ENCODE measurements around the gene TAF1C. TPM values are rescaled to one million over a fixed set of nuclear protein-coding genes. Genes with fewer than 3 reads are reported as not detected.
A peak's percentile ranks its signal among the peaks of the same experiment; 100 is the strongest.

Gene TAF1C
- total and polyA plus RNA-seq, 2 of the 4 experiments (the other 2 are of a cell fraction): 7.3 to 35.5 TPM

DNA sequence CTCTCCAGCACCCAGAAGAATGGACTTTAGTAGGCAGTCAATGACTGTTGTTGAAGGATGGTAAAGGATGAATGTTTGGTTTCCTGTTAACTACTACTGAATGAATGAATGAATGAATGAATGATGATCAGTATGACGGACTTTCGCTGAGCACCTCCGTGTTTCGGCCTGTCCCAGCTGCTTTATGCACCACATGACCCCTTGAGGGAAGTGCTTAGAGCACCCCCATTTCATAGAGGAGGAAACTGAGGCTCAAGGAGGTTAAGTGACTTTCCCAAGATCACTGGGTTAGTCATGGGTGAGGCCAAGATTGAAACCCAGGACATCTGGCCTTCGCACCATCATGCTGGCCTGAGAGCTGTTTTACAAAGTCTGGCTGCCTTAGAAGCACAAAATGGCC, 46.1 kb upstream of the TAF1C start:
- H3K36me3 ChIP-seq (ENCODE audit: control insufficient read depth, insufficient read depth, low read length): no peaks in the 10 kb centered on the region
- 0 out of 2 replicates have a peak, but pooled peaks cover under 1% of the 10 kb centered on the region for H3K9me1 ChIP-seq (ENCODE audit: insufficient read depth, low read length)
- no peak overlapping the region for H3K23ac ChIP-seq (ENCODE audit: low read depth, low read length)
- no peak overlapping the region for H2BK15ac ChIP-seq (ENCODE audit: low read depth, low read length)
- dilution Hi-C loops (cut with HindIII; ENCODE audit: low sequenced_read_pairs, unreplicated experiment): no loop called here
- peak overlapping the region; percentile 49 for H2AK9ac ChIP-seq (replicated peaks; ENCODE audit: low read depth, low read length, poor library complexity)
- BruUV-seq (replicated peaks): no TSS peak
- no peak overlapping the region for H2AK5ac ChIP-seq (ENCODE audit: low read depth, low read length)
- H4K91ac ChIP-seq (ENCODE audit: insufficient read depth, low read depth, low read length): no peak overlapping the region
- intact Hi-C loops (cut with micrococcal nuclease): no loop called here
- no peak overlapping the region for H2AFZ ChIP-seq (replicated peaks; ENCODE audit: low read length, poor library complexity)
- TF ChIP-seq SMC3 (IDR thresholded peaks at IDR 0.05; ENCODE audit: low read depth, low read length) (no peak), CEBPB (IDR thresholded peaks at IDR 0.05; ENCODE audit: low read depth, low read length) (no peak), MXI1 (IDR thresholded peaks at IDR 0.05; ENCODE audit: borderline replicate concordance, low read depth, low read length) (no peak), RFX5 (IDR thresholded peaks at IDR 0.05; ENCODE audit: low read depth, low read length) (no peak), MAFK (IDR thresholded peaks at IDR 0.05; ENCODE audit: low read depth, low read length) (no peak)
- TF ChIP-seq, protein P1, sequence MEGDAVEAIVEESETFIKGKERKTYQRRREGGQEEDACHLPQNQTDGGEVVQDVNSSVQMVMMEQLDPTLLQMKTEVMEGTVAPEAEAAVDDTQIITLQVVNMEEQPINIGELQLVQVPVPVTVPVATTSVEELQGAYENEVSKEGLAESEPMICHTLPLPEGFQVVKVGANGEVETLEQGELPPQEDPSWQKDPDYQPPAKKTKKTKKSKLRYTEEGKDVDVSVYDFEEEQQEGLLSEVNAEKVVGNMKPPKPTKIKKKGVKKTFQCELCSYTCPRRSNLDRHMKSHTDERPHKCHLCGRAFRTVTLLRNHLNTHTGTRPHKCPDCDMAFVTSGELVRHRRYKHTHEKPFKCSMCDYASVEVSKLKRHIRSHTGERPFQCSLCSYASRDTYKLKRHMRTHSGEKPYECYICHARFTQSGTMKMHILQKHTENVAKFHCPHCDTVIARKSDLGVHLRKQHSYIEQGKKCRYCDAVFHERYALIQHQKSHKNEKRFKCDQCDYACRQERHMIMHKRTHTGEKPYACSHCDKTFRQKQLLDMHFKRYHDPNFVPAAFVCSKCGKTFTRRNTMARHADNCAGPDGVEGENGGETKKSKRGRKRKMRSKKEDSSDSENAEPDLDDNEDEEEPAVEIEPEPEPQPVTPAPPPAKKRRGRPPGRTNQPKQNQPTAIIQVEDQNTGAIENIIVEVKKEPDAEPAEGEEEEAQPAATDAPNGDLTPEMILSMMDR (conservative IDR thresholded peaks at IDR 0.05; ENCODE audit: low read depth, low read length): no peak
- no peak overlapping the region for H3K56ac ChIP-seq (ENCODE audit: extremely low read depth, insufficient read depth, low read length)
- peaks cover 5% of the 10 kb centered on the region for H3K4me1 ChIP-seq (ENCODE audit: control insufficient read depth, insufficient read depth, low read length)
- H3K27me3 ChIP-seq (ENCODE audit: control insufficient read depth, insufficient read depth, low read length): peaks cover 32% of the 10 kb centered on the region
- H3K4me3 ChIP-seq (ENCODE audit: insufficient read depth, low read depth, low read length): no peak overlapping the region
- H3K4ac ChIP-seq (ENCODE audit: low read depth, low read length): no peak overlapping the region
- H4K20me1 ChIP-seq (ENCODE audit: insufficient read depth, low read length): no peaks in the 10 kb centered on the region
- WGBS, 2 experiments (ENCODE audit: extremely low coverage in 2 of 2, insufficient read length in 1 of 2): 100% methylated on average over 1 of the region's 5 CpGs; no CpG with 5 or more reads in 1 of the 2 experiments
- no peak overlapping the region for H2BK5ac ChIP-seq (ENCODE audit: low read depth, low read length, poor library complexity, severe bottlenecking)
- H3K9me3 ChIP-seq (ENCODE audit: control insufficient read depth, insufficient read depth, low read length): no peaks in the 10 kb centered on the region
- H3K79me1 ChIP-seq (ENCODE audit: low read depth in 1 of 2, low read length in 2 of 2): no peaks in the 10 kb centered on the region
- no peak overlapping the region for H4K8ac ChIP-seq (ENCODE audit: low read depth in 2 of 2, low read length in 2 of 2)
- H3K18ac ChIP-seq (ENCODE audit: low read depth, low read length): no peak overlapping the region
- H2BK120ac ChIP-seq (ENCODE audit: low read depth, low read length): no peak overlapping the region
- in situ Hi-C loops (cut with MboI; ENCODE audit: low sequenced_read_pairs): no loop called here
- H4K5ac ChIP-seq (ENCODE audit: low read depth, low read length): no peak overlapping the region
- ChIA-PET CTCF (interaction anchor here (0.7 kb wide), 1 partner anchor 455 kb away, joined by 3 read pairs; no protein-coding TSS in a partner anchor), POLR2A (ENCODE audit: unreplicated experiment) (no interaction called here)
- no peak overlapping the region for H3K14ac ChIP-seq (replicated peaks; ENCODE audit: low read depth, low read length)
- ATAC-seq (ENCODE audit: low read depth) (no peak), DNase-seq (no peak)
- H3K27ac ChIP-seq (ENCODE audit: insufficient read depth, low read length): no peak overlapping the region
- no peak overlapping the region for H2BK20ac ChIP-seq (ENCODE audit: low read depth, low read length)
- no peak overlapping the region for H3K4me2 ChIP-seq (ENCODE audit: low read depth, low read length)
- H3K9ac ChIP-seq (ENCODE audit: low read depth, low read length): no peak overlapping the region
